ENCODE data around the gene PPT1. TPM values are rescaled to one million over a fixed set of nuclear protein-coding genes. Genes with fewer than 3 reads are reported as not detected.

The PPT1 gene
- total RNA-seq, 1 donor from 2014 or later = 79.6 TPM

GRCh38 chr1:40044110-40044509 lies 52.9 kb downstream of the PPT1 start:
- Mint-ChIP-seq H3K4me1 (ENCODE audit: unreplicated experiment) (peaks cover 17% of the 10 kb centered on the region), H3K9me3 (no peaks in the 10 kb centered on the region), H3K4me3 (peak overlapping the region; percentile 50), H3K27me3 (no peaks in the 10 kb centered on the region), H3K36me3 (peaks cover 13% of the 10 kb centered on the region), H3K27ac (no peak overlapping the region)
- TF ChIP-seq CTCF (conservative IDR thresholded peaks at IDR 0.05) = no peak
- no peak for DNase-seq (ENCODE audit: extremely low spot score, unreplicated experiment)

- H3K4me3 Mint-ChIP-seq = peak overlapping the region; percentile 41
- no peak for TF ChIP-seq CTCF (conservative IDR thresholded peaks at IDR 0.05)
- peaks cover 22% of the 10 kb centered on the region for H3K4me1 Mint-ChIP-seq (ENCODE audit: unreplicated experiment)
- DNase-seq (ENCODE audit: extremely low spot score, unreplicated experiment) = no peak
- H3K27me3 Mint-ChIP-seq = no peaks in the 10 kb centered on the region
- peak overlapping the region; percentile 10 for H3K27ac Mint-ChIP-seq
- H3K9me3 Mint-ChIP-seq = no peaks in the 10 kb centered on the region
- H3K36me3 Mint-ChIP-seq = peaks cover 11% of the 10 kb centered on the region
These were observed 54.7 kb downstream of the PPT1 start for GRCh38 chr1:40042341-40042740.

GRCh38 chr1:40041466-40041838 lies 55.6 kb downstream of the PPT1 start:
- H3K27ac Mint-ChIP-seq = peak overlapping the region; percentile 98
- H3K4me3 Mint-ChIP-seq = peak overlapping the region; percentile 97
- DNase-seq (ENCODE audit: extremely low spot score, unreplicated experiment) = no peak
- peaks cover 22% of the 10 kb centered on the region for H3K4me1 Mint-ChIP-seq (ENCODE audit: unreplicated experiment)
- no peaks in the 10 kb centered on the region for H3K9me3 Mint-ChIP-seq
- no peaks in the 10 kb centered on the region for H3K27me3 Mint-ChIP-seq
- peaks cover 10% of the 10 kb centered on the region for H3K36me3 Mint-ChIP-seq
- no peak for TF ChIP-seq CTCF (conservative IDR thresholded peaks at IDR 0.05)

- Mint-ChIP-seq H3K4me3 (peak within 1 kb of the TSS; percentile 97), H3K9me3 (no peaks in the 10 kb centered on the region), H3K27ac (peak within 1 kb of the TSS; percentile 98), H3K4me1 (ENCODE audit: unreplicated experiment) (peaks cover 22% of the 10 kb centered on the region), H3K36me3 (peaks cover 10% of the 10 kb centered on the region), H3K27me3 (no peaks in the 10 kb centered on the region)
- DNase-seq (ENCODE audit: extremely low spot score, unreplicated experiment) = peak; percentile 100
- TF ChIP-seq CTCF (conservative IDR thresholded peaks at IDR 0.05) = no peak
These were observed 56.3 kb downstream of the PPT1 start, which contains the start of gene CAP1 for GRCh38 chr1:40040511-40041465. Gene CAP1 (plus strand): TSS chr1:40040729. CDS start chr1:40059347, 18,618 bp downstream.

- peaks cover 10% of the 10 kb centered on the region for H3K36me3 Mint-ChIP-seq
- H3K4me1 Mint-ChIP-seq (ENCODE audit: unreplicated experiment) = peaks cover 22% of the 10 kb centered on the region
- peak overlapping the region; percentile 98 for H3K27ac Mint-ChIP-seq
- no peaks in the 10 kb centered on the region for H3K27me3 Mint-ChIP-seq
- no peaks in the 10 kb centered on the region for H3K9me3 Mint-ChIP-seq
- H3K4me3 Mint-ChIP-seq = peak overlapping the region; percentile 97
- peak; percentile 81 for DNase-seq (ENCODE audit: extremely low spot score, unreplicated experiment)
- TF ChIP-seq CTCF (conservative IDR thresholded peaks at IDR 0.05) = no peak
These were observed 57.1 kb downstream of the PPT1 start for GRCh38 chr1:40039757-40040510.

Data from type B pancreatic cell (in vitro differentiated cells).